ENCODE measurements around the gene NINJ1.
A peak's percentile ranks its signal among the peaks of the same experiment; 100 is the strongest.
"Not testable (repeated sequence)": the region's sequence is repeated elsewhere in the genome, so short reads cannot be mapped to it uniquely, and the experiment has no call there.

NINJ1 gene

DNA sequence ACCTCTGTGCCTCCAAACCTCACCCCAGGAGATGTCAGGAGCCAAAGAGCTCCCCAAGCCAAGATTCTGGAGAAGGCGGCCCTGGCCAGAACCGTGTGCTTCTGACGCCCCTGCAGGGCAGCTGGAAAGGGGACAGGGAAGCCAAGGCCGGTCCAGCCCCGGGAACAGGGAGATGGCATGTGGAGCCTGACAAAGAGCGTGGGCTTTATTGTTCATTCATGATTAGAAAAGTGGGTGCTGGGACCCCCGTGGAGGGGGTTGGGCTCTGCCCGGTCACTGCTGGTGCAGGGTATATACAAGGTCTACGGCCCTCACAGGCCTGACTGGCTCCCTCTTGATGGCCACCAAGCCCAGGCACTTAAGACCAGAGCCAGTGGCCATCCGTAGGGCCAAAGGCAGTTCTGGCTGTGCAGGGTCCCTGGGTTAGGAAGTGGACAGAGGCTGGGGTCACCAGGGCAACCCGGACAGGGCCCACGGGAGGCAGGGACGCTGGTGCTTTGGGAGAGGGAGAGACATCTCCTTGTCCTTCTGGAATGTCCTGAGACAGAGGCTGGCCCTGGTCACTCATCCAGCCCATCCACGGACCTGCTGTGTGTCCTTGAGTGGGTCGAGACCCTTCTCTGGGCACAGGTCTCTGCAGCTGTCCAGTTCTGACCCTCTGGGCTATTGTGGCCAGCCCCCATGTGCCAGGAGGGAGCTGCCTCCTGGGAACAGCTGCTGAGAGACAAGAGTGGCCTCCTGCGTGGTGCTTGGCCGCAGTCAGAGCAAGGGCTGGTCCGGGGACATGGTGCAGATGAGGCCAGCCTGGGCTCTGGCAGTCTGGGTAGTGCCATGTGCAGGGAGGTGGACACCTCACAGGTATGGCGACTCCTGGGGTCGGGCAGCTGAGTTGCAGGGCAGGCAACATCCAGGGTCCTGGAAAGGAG is 12.5 kb downstream of the NINJ1 start:
- Mint-ChIP-seq H3K9me3 (no peaks in the 10 kb centered on the region), H3K4me1 (ENCODE audit: low read depth) (peaks cover 22% of the 10 kb centered on the region), H3K27ac (no peak overlapping the region), H3K4me3 (no peak overlapping the region), H3K27me3 (ENCODE audit: low read depth) (no peaks in the 10 kb centered on the region), H3K36me3 (ENCODE audit: low read depth) (peaks cover 20% of the 10 kb centered on the region)

DNA sequence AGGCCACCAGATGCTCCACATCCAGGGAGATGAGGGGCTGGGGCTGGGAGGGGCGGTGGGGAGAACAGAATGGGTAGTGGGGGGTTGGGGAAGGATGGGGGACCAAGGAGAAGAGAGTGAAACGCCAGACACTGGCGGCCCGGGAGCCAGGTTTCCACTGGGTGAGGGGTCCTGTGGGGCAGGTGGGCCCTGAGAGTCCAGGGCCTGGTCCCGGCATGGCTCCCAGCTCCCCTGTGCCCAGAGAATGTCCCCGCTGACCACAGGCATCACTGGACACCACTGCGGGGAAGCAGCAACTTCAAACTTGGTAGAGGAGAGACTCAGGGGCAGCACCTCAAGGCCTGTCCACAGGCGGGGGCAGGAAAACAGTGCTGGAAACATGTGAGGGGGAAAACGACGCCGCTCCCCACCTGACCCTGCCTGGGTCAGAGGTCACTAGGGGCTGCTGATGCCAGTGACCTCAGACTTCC is 13.2 kb downstream of the NINJ1 start:
- H3K27ac Mint-ChIP-seq = no peak overlapping the region
- H3K36me3 Mint-ChIP-seq (ENCODE audit: low read depth) = peaks cover 16% of the 10 kb centered on the region
- H3K4me3 Mint-ChIP-seq = no peak overlapping the region
- H3K27me3 Mint-ChIP-seq (ENCODE audit: low read depth) = no peaks in the 10 kb centered on the region
- peaks cover 16% of the 10 kb centered on the region for H3K4me1 Mint-ChIP-seq (ENCODE audit: low read depth)
- no peaks in the 10 kb centered on the region for H3K9me3 Mint-ChIP-seq

DNA sequence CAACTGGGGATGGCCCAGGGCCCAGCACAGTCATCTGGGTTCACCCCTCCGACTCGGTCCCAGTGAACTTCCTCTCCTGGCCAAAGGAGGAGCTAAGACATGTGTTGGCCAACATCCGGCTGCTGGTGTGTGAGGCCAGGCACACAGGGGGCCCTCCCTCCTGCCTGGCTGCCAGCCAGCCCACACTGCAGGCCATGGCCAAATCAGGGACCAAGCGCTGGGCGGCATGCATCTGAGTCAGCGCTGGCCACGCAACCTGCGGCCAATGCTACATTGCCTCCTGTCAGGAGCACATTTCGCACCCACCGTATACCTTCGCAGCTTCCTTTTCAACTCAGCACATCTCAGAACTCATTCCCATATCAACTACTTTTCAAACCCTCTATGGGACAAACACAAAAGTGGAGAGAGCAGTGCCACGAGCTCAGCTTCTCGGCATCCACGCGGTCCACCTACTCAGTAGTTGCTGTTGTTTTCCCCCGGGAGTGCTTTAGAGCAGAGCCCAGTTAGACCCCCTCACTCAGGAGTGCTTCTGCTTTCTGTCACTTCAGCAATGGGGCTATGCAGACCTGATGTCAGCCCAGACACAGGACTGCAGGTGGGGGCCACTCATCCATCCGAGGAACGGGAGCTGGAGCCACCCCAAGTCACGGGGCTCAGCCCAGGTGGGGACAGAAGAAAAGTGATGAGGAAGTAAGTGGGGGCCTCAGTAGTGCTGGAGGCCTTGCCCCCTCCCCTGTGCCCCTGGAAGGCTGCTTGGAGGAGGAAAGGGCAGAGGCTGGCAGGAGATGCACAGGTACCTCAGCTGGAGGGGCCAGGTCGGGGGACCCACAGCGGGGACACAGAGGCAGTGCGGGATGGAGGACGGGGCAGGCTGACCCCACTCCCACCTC is 13.9 kb downstream of the NINJ1 start:
- H3K4me3 Mint-ChIP-seq = no peak overlapping the region
- H3K36me3 Mint-ChIP-seq (ENCODE audit: low read depth) = peaks cover 15% of the 10 kb centered on the region
- H3K27ac Mint-ChIP-seq = peak overlapping the region; percentile 65
- no peaks in the 10 kb centered on the region for H3K27me3 Mint-ChIP-seq (ENCODE audit: low read depth)
- peaks cover 13% of the 10 kb centered on the region for H3K4me1 Mint-ChIP-seq (ENCODE audit: low read depth)
- H3K9me3 Mint-ChIP-seq = no peaks in the 10 kb centered on the region

DNA sequence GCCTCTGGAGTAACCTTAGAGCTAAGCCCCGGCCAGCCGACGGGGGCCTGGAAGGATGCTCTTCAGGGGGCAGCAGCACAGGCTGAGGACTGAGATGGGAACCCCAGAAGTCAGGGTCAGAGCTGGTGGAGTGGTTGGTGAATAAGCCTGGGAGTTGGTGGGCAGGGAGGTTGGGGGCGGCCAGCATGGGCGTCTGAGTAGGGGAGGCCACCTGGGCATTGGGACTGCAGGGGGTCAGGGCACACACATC is 14.4 kb downstream of the NINJ1 start:
- no peak overlapping the region for H3K4me3 Mint-ChIP-seq
- no peaks in the 10 kb centered on the region for H3K27me3 Mint-ChIP-seq (ENCODE audit: low read depth)
- peak overlapping the region; percentile 65 for H3K27ac Mint-ChIP-seq
- peaks cover 18% of the 10 kb centered on the region for H3K4me1 Mint-ChIP-seq (ENCODE audit: low read depth)
- H3K9me3 Mint-ChIP-seq = no peaks in the 10 kb centered on the region
- H3K36me3 Mint-ChIP-seq (ENCODE audit: low read depth) = peaks cover 15% of the 10 kb centered on the region

DNA sequence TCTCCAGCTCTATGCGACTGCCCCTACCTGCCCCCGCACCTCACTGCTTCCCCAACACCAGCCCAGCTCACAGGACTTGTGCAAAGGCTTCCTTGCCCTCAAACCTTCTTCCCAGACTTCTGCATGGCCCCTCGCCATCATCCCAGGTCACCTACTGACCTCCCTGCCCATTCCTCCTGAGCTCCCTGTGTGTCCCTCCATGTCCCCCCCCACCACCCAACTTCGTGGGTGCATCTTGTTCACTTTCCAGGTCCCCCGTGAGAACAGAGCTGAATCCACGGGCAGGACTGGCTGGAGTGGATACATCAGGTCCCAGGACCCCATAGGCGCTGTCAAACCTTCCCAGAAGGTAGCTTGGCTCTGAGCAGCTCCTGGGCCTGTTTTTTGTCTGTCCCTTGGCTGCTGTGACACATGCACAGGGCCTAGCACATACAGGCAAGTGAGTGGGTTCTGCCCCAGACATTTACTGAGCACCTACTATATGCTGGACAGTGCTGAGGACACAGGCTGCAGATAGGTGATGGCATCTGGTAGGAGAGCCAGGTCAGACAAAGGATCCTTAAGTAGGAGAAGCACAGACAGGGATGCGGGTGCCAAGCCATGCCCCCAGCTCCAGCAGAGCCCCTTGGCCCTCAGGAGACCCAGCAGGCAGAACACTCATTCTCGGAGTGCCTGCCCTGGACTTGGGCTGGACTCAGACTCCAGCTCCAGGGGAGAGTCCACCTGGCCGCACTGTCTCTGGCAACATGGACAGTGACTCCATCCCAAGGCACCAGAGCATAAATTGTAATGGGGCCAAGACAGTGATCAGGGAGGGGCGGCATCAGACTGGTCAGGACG is 15.0 kb downstream of the NINJ1 start:
- H3K9me3 Mint-ChIP-seq = no peaks in the 10 kb centered on the region
- H3K27ac Mint-ChIP-seq = peak overlapping the region; percentile 65
- no peak overlapping the region for H3K4me3 Mint-ChIP-seq
- H3K36me3 Mint-ChIP-seq (ENCODE audit: low read depth) = peaks cover 12% of the 10 kb centered on the region
- no peaks in the 10 kb centered on the region for H3K27me3 Mint-ChIP-seq (ENCODE audit: low read depth)
- peaks cover 18% of the 10 kb centered on the region for H3K4me1 Mint-ChIP-seq (ENCODE audit: low read depth)

DNA sequence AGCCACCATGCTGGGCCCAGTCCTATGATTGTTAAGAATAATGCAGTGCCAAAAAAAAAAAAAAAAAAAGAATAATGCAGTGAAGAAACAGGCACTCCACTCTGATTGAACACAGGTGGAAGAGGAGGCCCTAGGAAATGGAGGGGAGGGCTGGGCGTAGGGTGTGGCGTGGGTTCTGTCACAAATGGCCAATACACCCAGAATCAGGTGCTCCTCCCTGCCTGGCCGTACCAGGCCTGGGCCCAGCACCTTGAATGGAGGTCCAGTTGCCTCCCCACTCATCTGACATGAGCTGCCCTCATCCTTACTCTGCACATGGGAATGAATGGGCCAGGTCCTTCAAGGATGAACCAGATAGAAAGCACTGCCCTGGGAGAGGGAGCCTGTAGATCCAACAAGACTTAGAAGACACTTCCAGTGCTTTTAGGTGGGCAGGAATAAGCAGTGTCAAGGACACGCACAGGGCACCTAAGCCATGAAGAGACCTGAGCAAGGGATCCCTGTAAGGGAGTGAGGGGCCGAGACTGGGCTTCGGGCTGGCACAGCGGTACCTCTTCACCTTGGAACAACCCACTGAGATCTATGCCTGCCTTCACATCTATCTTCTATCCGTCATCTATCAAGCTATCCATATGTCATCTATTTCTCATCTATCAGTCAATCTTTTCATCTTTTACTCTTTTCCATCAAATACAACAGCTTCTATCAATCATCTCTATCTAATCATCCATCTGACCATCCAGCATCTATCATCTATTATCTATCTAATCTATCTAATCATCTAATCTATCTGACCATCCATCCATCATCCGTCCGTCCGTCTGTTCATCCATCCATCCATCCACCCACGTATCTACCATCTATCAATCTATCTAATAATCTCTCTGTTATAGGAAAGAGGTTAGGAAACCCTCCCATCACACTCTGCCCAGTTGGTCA is 15.9 kb downstream of the NINJ1 start:
- Mint-ChIP-seq H3K4me1 (ENCODE audit: low read depth) (peaks cover 18% of the 10 kb centered on the region), H3K27ac (peak overlapping the region; percentile 67), H3K4me3 (no peak overlapping the region), H3K36me3 (ENCODE audit: low read depth) (peaks cover 11% of the 10 kb centered on the region), H3K9me3 (no peaks in the 10 kb centered on the region), H3K27me3 (ENCODE audit: low read depth) (no peaks in the 10 kb centered on the region)

DNA sequence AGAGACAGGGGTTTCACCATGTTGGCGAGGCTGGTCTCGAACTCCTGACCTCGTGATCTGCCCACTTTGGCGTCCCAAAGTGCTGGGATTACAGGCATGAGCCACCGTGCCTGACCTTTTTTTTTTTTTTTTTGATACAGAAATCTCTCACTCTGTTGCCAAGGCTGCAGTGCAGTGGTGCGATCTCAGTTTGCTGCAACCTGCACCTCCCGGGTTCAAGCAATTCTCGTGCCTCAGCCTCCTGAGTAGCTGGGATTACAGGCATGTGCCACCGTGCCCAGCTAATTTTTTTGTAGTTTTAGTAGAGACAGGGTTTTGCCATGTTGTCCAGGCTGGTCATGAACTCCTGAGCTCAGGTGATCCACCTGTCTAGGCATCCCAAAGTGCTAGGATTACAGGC is 16.5 kb downstream of the NINJ1 start:
- H3K27me3 Mint-ChIP-seq (ENCODE audit: low read depth); H3K9me3 Mint-ChIP-seq; H3K4me3 Mint-ChIP-seq: not testable (repeated sequence)
- peaks cover 18% of the 10 kb centered on the region for H3K4me1 Mint-ChIP-seq (ENCODE audit: low read depth)
- H3K36me3 Mint-ChIP-seq (ENCODE audit: low read depth) = peaks cover 11% of the 10 kb centered on the region
- peak overlapping the region; percentile 67 for H3K27ac Mint-ChIP-seq

DNA sequence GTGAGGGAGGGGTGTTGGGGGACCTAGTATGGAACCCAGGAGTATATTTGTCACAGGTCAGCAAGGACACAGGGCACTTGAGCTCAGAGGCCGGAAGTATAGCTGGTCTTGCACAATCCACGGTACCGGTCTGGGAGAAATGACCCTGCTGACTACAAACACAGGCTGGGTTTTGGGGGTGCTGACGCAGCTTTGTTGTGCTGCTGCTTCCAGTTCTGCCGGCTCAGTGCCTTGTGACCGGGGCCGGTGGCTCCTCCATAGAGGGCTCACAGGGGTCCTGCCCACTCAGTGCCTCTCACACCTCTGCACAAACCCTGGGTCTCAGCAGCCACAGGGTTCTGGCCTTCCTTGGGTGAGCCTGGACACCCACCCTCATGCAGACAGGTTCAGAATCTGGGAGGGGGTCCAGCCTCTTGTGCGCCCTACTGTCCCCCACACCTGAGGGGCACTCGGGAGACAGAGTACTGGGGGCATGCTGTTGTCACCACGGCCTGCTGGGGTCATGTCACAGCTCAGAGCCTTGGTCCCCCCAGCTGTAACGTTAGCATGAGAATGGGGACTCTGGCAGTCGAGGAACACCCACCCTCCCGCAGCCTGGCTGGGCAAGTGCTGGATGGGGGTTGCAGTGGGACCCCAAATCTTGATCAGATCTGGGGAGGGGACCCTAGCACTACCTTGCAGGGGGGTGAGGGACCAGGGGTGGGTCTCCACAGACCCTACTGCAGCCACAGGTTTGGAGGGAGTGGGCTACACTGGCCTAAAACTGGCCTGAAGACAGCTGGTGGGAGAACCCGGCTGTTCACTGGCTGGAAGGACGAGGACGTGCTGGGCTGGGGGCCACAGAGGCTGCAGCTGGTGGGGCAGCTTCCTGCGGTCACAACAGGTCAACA is 17.7 kb downstream of the NINJ1 start:
- Mint-ChIP-seq H3K27me3 (ENCODE audit: low read depth) (no peaks in the 10 kb centered on the region), H3K4me1 (ENCODE audit: low read depth) (peaks cover 18% of the 10 kb centered on the region), H3K4me3 (no peak overlapping the region), H3K9me3 (no peaks in the 10 kb centered on the region), H3K36me3 (ENCODE audit: low read depth) (peaks cover 8% of the 10 kb centered on the region), H3K27ac (no peak overlapping the region)

DNA sequence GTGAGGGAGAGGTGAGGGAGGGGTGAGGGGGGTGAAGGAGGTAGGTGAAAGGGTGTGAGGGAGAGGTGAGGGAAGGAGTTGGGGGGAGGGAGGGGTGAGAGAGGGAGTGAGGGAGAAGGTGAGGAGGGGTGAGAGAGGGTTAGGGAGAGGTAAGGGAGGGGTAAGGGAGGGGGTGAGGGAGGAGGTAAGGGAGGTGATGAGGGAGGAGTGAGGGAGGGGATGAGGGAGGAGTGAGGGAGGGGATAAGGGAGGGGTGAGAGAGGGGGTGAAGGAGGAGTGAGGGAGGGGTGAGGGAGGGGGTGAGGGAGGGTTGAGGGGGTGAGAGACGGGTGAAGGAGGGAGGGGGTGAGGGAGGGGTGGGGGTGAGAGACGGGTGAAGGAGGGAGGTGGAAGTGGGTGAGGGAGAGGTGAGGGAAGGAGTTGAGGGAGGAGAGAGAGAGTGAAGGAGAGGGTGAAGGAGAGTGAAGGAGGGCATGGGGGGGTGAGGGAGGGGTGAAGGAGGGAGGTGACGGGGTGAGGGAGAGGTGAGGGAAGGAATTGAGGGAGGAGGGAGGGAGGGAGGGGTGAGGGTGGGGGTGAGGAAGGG is 18.5 kb downstream of the NINJ1 start:
- Mint-ChIP-seq H3K36me3 (ENCODE audit: low read depth) (peaks cover 13% of the 10 kb centered on the region), H3K27me3 (ENCODE audit: low read depth) (no peaks in the 10 kb centered on the region), H3K27ac (no peak overlapping the region), H3K4me3 (no peak overlapping the region), H3K4me1 (ENCODE audit: low read depth) (peaks cover 22% of the 10 kb centered on the region), H3K9me3 (no peaks in the 10 kb centered on the region)

DNA sequence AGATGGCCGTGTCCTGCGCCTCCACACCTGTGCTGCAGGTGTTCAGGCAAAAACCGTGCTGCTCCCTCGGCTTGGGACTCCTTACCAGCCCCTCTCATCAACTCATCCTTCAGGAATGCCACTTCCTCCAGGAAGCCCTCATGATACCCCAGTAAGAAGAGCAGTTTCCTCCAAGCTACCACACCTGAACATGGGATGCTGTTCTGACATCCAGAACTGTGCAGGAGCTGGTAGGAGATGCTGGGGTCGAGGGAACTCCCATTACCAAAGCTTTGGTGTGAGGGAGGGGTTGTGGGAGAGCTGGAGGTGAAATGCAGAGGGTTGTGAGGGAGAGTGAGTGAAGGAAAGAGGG is 19.1 kb downstream of the NINJ1 start:
- peaks cover 17% of the 10 kb centered on the region for H3K4me1 Mint-ChIP-seq (ENCODE audit: low read depth)
- peaks cover 11% of the 10 kb centered on the region for H3K36me3 Mint-ChIP-seq (ENCODE audit: low read depth)
- H3K27me3 Mint-ChIP-seq (ENCODE audit: low read depth) = no peaks in the 10 kb centered on the region
- no peaks in the 10 kb centered on the region for H3K9me3 Mint-ChIP-seq
- H3K4me3 Mint-ChIP-seq = no peak overlapping the region
- H3K27ac Mint-ChIP-seq = no peak overlapping the region

DNA sequence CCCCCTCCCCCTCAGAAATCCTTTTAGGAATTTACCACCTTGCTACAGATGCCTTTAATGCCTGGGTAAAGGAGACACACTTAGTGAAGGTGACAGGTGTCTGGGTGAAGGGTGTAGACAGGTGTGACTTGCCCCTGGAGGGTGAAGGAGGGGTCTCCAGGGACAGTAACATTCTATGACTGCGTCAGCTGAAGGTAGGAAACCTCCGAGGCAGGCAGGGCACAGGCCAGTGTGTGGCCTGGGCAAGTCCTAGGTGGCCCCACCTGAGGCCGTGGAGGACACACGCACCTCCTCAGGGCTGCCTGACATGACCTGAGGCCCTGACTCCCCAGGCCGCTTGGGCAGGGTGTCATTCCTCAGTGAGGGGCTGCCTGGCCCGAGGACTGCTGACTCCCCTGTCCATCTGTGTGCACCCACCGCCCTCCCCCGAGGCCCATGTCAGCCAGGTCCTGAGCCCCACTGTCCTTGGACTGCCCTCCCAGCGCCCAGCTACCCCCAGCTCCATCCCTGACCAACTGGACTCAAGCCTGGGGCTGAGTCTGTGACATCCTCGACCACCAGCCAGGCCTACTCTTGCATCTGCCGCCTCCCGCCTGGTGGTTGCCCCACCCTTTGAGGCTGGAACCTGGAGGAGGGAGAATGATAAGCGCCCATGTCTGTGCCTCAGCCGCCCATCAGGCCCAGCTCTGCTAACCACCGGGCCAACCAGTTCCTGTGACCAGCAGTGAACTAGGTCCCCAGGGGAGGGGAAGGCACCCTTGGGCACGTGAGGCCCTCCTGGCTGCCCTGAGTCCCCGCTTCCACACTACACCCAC is 19.7 kb downstream of the NINJ1 start:
- Mint-ChIP-seq H3K4me3 (no peak overlapping the region), H3K27ac (no peak overlapping the region), H3K9me3 (no peaks in the 10 kb centered on the region), H3K27me3 (ENCODE audit: low read depth) (no peaks in the 10 kb centered on the region), H3K4me1 (ENCODE audit: low read depth) (peaks cover 12% of the 10 kb centered on the region), H3K36me3 (ENCODE audit: low read depth) (peaks cover 8% of the 10 kb centered on the region)

DNA sequence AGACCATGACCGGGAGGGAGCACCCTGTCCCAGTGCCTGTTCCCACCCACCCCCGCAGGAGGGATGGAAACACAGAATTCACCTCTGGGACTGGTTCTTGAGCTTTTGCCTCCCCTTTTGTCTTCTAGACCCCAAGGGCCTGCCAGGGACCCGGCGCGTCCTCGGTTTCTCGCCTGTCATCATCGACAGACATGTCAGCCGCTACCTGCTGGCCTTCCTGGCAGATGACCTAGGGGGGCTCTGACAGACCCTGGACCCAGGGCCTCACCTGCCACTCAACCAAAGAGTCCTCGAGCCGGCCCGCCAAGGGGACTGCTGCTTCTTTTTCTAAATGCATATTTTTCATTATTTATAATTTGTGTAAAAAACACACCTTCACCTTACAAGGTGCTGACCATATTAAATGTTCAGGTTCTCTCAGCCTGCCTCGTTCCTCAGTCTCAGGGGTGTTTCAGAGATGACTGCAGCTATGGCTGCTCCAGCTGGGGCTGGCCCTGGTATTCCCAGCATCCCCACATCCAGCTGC is 21.1 kb downstream of the NINJ1 start:
- no peak overlapping the region for H3K4me3 Mint-ChIP-seq
- no peak overlapping the region for H3K27ac Mint-ChIP-seq
- peaks cover 12% of the 10 kb centered on the region for H3K36me3 Mint-ChIP-seq (ENCODE audit: low read depth)
- peaks cover 21% of the 10 kb centered on the region for H3K4me1 Mint-ChIP-seq (ENCODE audit: low read depth)
- no peaks in the 10 kb centered on the region for H3K9me3 Mint-ChIP-seq
- no peaks in the 10 kb centered on the region for H3K27me3 Mint-ChIP-seq (ENCODE audit: low read depth)

Data from T-helper 1 cell treated with Interleukin-12 subunit alpha and Interleukin-12 subunit beta and Interleukin-4 antibody, amounts not matched to agents 30 μg/mL and 1 μg/mL, for 36 hours (primary cell).